Tongue (tissue), 2 donors: ENCODE measurements around the gene COL9A2. TPM values are rescaled to one million over a fixed set of nuclear protein-coding genes. Genes with fewer than 3 reads are reported as not detected.
"Not testable (repeated sequence)": the region's sequence is repeated elsewhere in the genome, so short reads cannot be mapped to it uniquely, and the experiment has no call there.

ENCODE experiments used
- DNase-seq: peaks from one replicate; pipeline ENCODE4 v3.0.0-alpha.2; 2015
- total RNA-seq: library from RNA; depleted of rRNA; stranded (reverse); fragments of >200 nt; gene quantifications from one replicate; pipeline ENCODE4 v1.2.3, GENCODE V29; 2014

The COL9A2 gene
- total RNA-seq, result 6.5 TPM

- DNase-seq, result peak; percentile 69
Observed at GRCh38 chr1:40316595-40317393, at the start of gene COL9A2. Gene COL9A2 (minus strand): TSS chr1:40317286. CDS start chr1:40317197, 89 bp downstream.

- DNase-seq, result no peak
Observed at GRCh38 chr1:40363721-40364120, 46.6 kb upstream of the COL9A2 start.

- no peak for DNase-seq
Observed at GRCh38 chr1:40362699-40363098, 45.6 kb upstream of the COL9A2 start.

- DNase-seq, result no peak
Observed at GRCh38 chr1:40362199-40362598, 45.1 kb upstream of the COL9A2 start.

GRCh38 chr1:40361637-40362036 is 44.6 kb upstream of the COL9A2 start:
- DNase-seq, result no peak

- no peak for DNase-seq
Observed at GRCh38 chr1:40361201-40361600, 44.1 kb upstream of the COL9A2 start.

GRCh38 chr1:40360631-40361030 is 43.5 kb upstream of the COL9A2 start:
- DNase-seq, result no peak

- no peak for DNase-seq
Observed at GRCh38 chr1:40357625-40358024, 40.5 kb upstream of the COL9A2 start.

- DNase-seq, result no peak
Observed at GRCh38 chr1:40353082-40353481, 36.0 kb upstream of the COL9A2 start.

- no peak for DNase-seq
Observed at GRCh38 chr1:40352126-40352525, 35.0 kb upstream of the COL9A2 start.

- no peak for DNase-seq
Observed at GRCh38 chr1:40351124-40351523, 34.0 kb upstream of the COL9A2 start.

GRCh38 chr1:40350391-40350790 is 33.3 kb upstream of the COL9A2 start:
- no peak for DNase-seq

GRCh38 chr1:40344597-40344996 is 27.5 kb upstream of the COL9A2 start:
- peak; percentile 5 for DNase-seq

- DNase-seq, result not testable (repeated sequence)
Observed at GRCh38 chr1:40342381-40342717, 25.3 kb upstream of the COL9A2 start.

GRCh38 chr1:40341491-40342380 is 24.6 kb upstream of the COL9A2 start:
- no peak for DNase-seq

- DNase-seq, result no peak
Observed at GRCh38 chr1:40339420-40340323, 22.6 kb upstream of the COL9A2 start.

GRCh38 chr1:40338745-40339419 is 21.8 kb upstream of the COL9A2 start:
- DNase-seq, result peak; percentile 90

- no peak for DNase-seq
Observed at GRCh38 chr1:40337443-40337842, 20.4 kb upstream of the COL9A2 start.

- no peak for DNase-seq
Observed at GRCh38 chr1:40332695-40333094, 15.6 kb upstream of the COL9A2 start.

GRCh38 chr1:40331403-40331802 is 14.3 kb upstream of the COL9A2 start:
- DNase-seq, result not testable (repeated sequence)

- DNase-seq, result no peak
Observed at GRCh38 chr1:40318970-40319621, 2.0 kb upstream of the COL9A2 start.
